Measurements from ENCODE around the gene PTGS1. TPM values are rescaled to one million over a fixed set of nuclear protein-coding genes. Genes with fewer than 3 reads are reported as not detected.

The PTGS1 gene
- total and polyA plus RNA-seq, 9 of the 15 experiments (the other 6 are each of a cell fraction or from before 2014, with no cell fraction given): 3.4 to 12.9 (median 5.3) TPM

- TF ChIP-seq, protein P1, sequence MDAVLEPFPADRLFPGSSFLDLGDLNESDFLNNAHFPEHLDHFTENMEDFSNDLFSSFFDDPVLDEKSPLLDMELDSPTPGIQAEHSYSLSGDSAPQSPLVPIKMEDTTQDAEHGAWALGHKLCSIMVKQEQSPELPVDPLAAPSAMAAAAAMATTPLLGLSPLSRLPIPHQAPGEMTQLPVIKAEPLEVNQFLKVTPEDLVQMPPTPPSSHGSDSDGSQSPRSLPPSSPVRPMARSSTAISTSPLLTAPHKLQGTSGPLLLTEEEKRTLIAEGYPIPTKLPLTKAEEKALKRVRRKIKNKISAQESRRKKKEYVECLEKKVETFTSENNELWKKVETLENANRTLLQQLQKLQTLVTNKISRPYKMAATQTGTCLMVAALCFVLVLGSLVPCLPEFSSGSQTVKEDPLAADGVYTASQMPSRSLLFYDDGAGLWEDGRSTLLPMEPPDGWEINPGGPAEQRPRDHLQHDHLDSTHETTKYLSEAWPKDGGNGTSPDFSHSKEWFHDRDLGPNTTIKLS (IDR thresholded peaks at IDR 0.05; ENCODE audit: borderline replicate concordance, low read depth): no peak
- TF ChIP-seq RBM17 (IDR thresholded peaks at IDR 0.05; ENCODE audit: borderline replicate concordance, low read depth, low read length) (no peak), RNF2 (IDR thresholded peaks at IDR 0.05) (no peak), ZNF707 (CRISPR knock-in tag; conservative IDR thresholded peaks at IDR 0.05) (no peak), NFE2 (IDR thresholded peaks at IDR 0.05; ENCODE audit: low read depth) (no peak), ZSCAN29 (IDR thresholded peaks at IDR 0.05) (no peak)
- TF ChIP-seq, protein P2, sequence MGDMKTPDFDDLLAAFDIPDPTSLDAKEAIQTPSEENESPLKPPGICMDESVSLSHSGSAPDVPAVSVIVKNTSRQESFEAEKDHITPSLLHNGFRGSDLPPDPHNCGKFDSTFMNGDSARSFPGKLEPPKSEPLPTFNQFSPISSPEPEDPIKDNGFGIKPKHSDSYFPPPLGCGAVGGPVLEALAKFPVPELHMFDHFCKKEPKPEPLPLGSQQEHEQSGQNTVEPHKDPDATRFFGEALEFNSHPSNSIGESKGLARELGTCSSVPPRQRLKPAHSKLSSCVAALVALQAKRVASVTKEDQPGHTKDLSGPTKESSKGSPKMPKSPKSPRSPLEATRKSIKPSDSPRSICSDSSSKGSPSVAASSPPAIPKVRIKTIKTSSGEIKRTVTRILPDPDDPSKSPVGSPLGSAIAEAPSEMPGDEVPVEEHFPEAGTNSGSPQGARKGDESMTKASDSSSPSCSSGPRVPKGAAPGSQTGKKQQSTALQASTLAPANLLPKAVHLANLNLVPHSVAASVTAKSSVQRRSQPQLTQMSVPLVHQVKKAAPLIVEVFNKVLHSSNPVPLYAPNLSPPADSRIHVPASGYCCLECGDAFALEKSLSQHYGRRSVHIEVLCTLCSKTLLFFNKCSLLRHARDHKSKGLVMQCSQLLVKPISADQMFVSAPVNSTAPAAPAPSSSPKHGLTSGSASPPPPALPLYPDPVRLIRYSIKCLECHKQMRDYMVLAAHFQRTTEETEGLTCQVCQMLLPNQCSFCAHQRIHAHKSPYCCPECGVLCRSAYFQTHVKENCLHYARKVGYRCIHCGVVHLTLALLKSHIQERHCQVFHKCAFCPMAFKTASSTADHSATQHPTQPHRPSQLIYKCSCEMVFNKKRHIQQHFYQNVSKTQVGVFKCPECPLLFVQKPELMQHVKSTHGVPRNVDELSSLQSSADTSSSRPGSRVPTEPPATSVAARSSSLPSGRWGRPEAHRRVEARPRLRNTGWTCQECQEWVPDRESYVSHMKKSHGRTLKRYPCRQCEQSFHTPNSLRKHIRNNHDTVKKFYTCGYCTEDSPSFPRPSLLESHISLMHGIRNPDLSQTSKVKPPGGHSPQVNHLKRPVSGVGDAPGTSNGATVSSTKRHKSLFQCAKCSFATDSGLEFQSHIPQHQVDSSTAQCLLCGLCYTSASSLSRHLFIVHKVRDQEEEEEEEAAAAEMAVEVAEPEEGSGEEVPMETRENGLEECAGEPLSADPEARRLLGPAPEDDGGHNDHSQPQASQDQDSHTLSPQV (IDR thresholded peaks at IDR 0.05): no peak
Measured at GRCh38 chr9:122386311-122386872, 15.6 kb downstream of the PTGS1 start (continued).
